Measurements from ENCODE around the gene PJA1.

PJA1 gene

DNA sequence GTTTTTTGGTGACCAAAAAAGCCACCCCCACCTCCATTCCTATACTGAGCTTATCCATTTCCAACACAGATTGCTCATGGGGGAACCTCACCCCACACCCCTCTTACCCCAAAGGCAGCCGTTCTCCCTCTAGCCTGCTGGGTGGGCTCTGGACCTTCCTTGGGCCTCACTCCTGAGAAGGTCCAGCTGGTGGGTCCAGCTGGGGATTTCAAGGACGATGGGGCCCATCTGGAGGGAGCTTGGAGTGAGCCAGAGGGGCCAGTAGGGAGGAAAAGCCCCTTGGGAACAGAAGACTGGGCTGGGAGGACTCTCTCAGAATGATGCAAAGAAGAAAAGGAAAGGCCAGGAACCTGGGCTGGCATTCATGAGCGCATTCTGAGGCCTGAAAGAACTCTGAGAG is 42.0 kb upstream of the PJA1 start:
- TF ChIP-seq CTCF (conservative IDR thresholded peaks at IDR 0.05; ENCODE audit: low read depth, low read length): no peak
- Histone ChIP-seq H3K27ac (no peak overlapping the region), H3K27me3 (ENCODE audit: insufficient read depth, low read depth) (no peaks in the 10 kb centered on the region), H3K79me2 (ENCODE audit: insufficient read depth, low read depth) (no peaks in the 10 kb centered on the region), H3K4me1 (ENCODE audit: low read depth, poor library complexity, severe bottlenecking) (no peaks in the 10 kb centered on the region), H2AFZ (ENCODE audit: low read depth) (no peak overlapping the region), H3K4me2 (no peak overlapping the region), H3K9ac (no peak overlapping the region), H4K20me1 (ENCODE audit: insufficient read depth) (no peaks in the 10 kb centered on the region), H3K4me3 (IDR thresholded peaks at IDR 0.05; ENCODE audit: insufficient read depth, low read depth, low read length) (no peak overlapping the region), H3K36me3 (ENCODE audit: insufficient read depth) (no peaks in the 10 kb centered on the region)

- no peak overlapping the region for H2AFZ ChIP-seq (ENCODE audit: low read depth)
- no peak overlapping the region for H3K4me2 ChIP-seq
- no peaks in the 10 kb centered on the region for H3K36me3 ChIP-seq (ENCODE audit: insufficient read depth)
- no peaks in the 10 kb centered on the region for H3K27me3 ChIP-seq (ENCODE audit: insufficient read depth, low read depth)
- no peak overlapping the region for H3K9ac ChIP-seq
- no peak for TF ChIP-seq CTCF (conservative IDR thresholded peaks at IDR 0.05; ENCODE audit: low read depth, low read length)
- no peak overlapping the region for H3K27ac ChIP-seq
- H4K20me1 ChIP-seq (ENCODE audit: insufficient read depth): no peaks in the 10 kb centered on the region
- no peak overlapping the region for H3K4me3 ChIP-seq (IDR thresholded peaks at IDR 0.05; ENCODE audit: insufficient read depth, low read depth, low read length)
- H3K79me2 ChIP-seq (ENCODE audit: insufficient read depth, low read depth): no peaks in the 10 kb centered on the region
- no peaks in the 10 kb centered on the region for H3K4me1 ChIP-seq (ENCODE audit: low read depth, poor library complexity, severe bottlenecking)
Measured at GRCh38 chrX:69203638-69204037, 38.4 kb upstream of the PJA1 start.

DNA sequence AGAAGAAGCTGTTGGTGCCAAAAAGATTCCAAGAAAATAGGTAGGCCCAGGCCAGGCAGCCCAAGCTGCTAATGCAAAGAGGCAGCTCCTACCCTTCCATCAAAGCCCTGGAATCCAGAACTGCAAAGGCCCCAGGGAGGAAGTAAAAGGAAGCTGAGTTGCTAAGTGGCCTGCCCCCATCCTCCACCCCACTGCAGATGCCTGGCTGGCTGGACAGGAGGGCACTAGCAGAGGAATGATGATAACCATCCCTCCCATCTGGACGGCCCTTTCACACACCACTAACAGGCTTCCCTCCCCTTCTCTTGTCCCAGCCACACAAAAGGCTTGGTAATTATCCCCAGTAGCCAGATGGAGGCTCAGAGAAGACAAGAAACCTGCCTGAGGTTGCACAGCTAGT is 32.4 kb upstream of the PJA1 start:
- no peaks in the 10 kb centered on the region for H3K4me1 ChIP-seq (ENCODE audit: low read depth, poor library complexity, severe bottlenecking)
- H3K9ac ChIP-seq: no peak overlapping the region
- no peaks in the 10 kb centered on the region for H3K27me3 ChIP-seq (ENCODE audit: insufficient read depth, low read depth)
- no peak overlapping the region for H3K4me3 ChIP-seq (IDR thresholded peaks at IDR 0.05; ENCODE audit: insufficient read depth, low read depth, low read length)
- no peak overlapping the region for H3K4me2 ChIP-seq
- H2AFZ ChIP-seq (ENCODE audit: low read depth): no peak overlapping the region
- H3K79me2 ChIP-seq (ENCODE audit: insufficient read depth, low read depth): no peaks in the 10 kb centered on the region
- H4K20me1 ChIP-seq (ENCODE audit: insufficient read depth): no peaks in the 10 kb centered on the region
- no peak overlapping the region for H3K27ac ChIP-seq
- no peak for TF ChIP-seq CTCF (conservative IDR thresholded peaks at IDR 0.05; ENCODE audit: low read depth, low read length)
- no peaks in the 10 kb centered on the region for H3K36me3 ChIP-seq (ENCODE audit: insufficient read depth)

- Histone ChIP-seq H3K4me2 (no peak overlapping the region), H3K9ac (no peak overlapping the region), H3K27ac (no peak overlapping the region), H2AFZ (ENCODE audit: low read depth) (no peak overlapping the region), H3K4me3 (IDR thresholded peaks at IDR 0.05; ENCODE audit: insufficient read depth, low read depth, low read length) (no peak overlapping the region), H3K36me3 (ENCODE audit: insufficient read depth) (no peaks in the 10 kb centered on the region), H3K79me2 (ENCODE audit: insufficient read depth, low read depth) (no peaks in the 10 kb centered on the region), H3K27me3 (ENCODE audit: insufficient read depth, low read depth) (no peaks in the 10 kb centered on the region), H3K4me1 (ENCODE audit: low read depth, poor library complexity, severe bottlenecking) (no peaks in the 10 kb centered on the region), H4K20me1 (ENCODE audit: insufficient read depth) (no peaks in the 10 kb centered on the region)
- no peak for TF ChIP-seq CTCF (conservative IDR thresholded peaks at IDR 0.05; ENCODE audit: low read depth, low read length)
Measured at GRCh38 chrX:69196666-69197065, 31.4 kb upstream of the PJA1 start.

- TF ChIP-seq CTCF (conservative IDR thresholded peaks at IDR 0.05; ENCODE audit: low read depth, low read length): no peak
- no peaks in the 10 kb centered on the region for H3K27me3 ChIP-seq (ENCODE audit: insufficient read depth, low read depth)
Measured at GRCh38 chrX:69195810-69196209, 30.6 kb upstream of the PJA1 start.

More at GRCh38 chrX:69195810-69196209, 30.6 kb upstream of the PJA1 start:
- H4K20me1 ChIP-seq (ENCODE audit: insufficient read depth): no peaks in the 10 kb centered on the region
- H3K4me1 ChIP-seq (ENCODE audit: low read depth, poor library complexity, severe bottlenecking): no peaks in the 10 kb centered on the region
- no peak overlapping the region for H2AFZ ChIP-seq (ENCODE audit: low read depth)
- no peak overlapping the region for H3K4me2 ChIP-seq
- H3K36me3 ChIP-seq (ENCODE audit: insufficient read depth): no peaks in the 10 kb centered on the region
- no peaks in the 10 kb centered on the region for H3K79me2 ChIP-seq (ENCODE audit: insufficient read depth, low read depth)
- no peak overlapping the region for H3K4me3 ChIP-seq (IDR thresholded peaks at IDR 0.05; ENCODE audit: insufficient read depth, low read depth, low read length)
- no peak overlapping the region for H3K27ac ChIP-seq
- no peak overlapping the region for H3K9ac ChIP-seq
